SK-N-SH treated with all-trans-retinoic acid at 6 μM for 48 hours (cell line): Measurements from ENCODE around the gene FOXQ1.

ENCODE experiments used
- ARNTL ChIP-seq: fragments of 450-650 bp; formaldehyde crosslinking; IDR thresholded peaks from 2 replicates; pipeline ENCODE4 v1.5.0; 2020; ENCODE audit warnings: low read depth, mild to moderate bottlenecking, moderate library complexity, borderline replicate concordance
- BACH2 ChIP-seq: fragments of 250-450 bp; sonication (Bioruptor Pico); IDR thresholded peaks from 2 replicates; pipeline ENCODE4 v1.9.0; 2021; ENCODE audit warnings: mild to moderate bottlenecking, borderline replicate concordance
- ISL1 ChIP-seq: fragments of 250-450 bp; sonication (Bioruptor Pico); IDR thresholded peaks from 2 replicates; pipeline ENCODE4 v2.1.2; 2022; ENCODE audit warnings: mild to moderate bottlenecking, moderate library complexity
- POU6F1 ChIP-seq: fragments of 250-450 bp; sonication (Bioruptor Pico); IDR thresholded peaks from 2 replicates; pipeline ENCODE4 v1.8.0; 2021; ENCODE audit warnings: low read depth, mild to moderate bottlenecking, moderate library complexity, borderline replicate concordance
- RARB ChIP-seq: fragments of 250-450 bp; sonication (Bioruptor Pico); IDR thresholded peaks from 2 replicates; pipeline ENCODE4 v1.8.0; 2021; ENCODE audit warnings: mild to moderate bottlenecking, moderate library complexity
- TOX ChIP-seq: fragments of 250-450 bp; sonication (Bioruptor Pico); IDR thresholded peaks from 2 replicates; pipeline ENCODE4 v1.8.0; 2021; ENCODE audit warnings: mild to moderate bottlenecking, moderate library complexity, borderline replicate concordance
- TSHZ2 ChIP-seq: fragments of 250-450 bp; sonication (Bioruptor Pico); IDR thresholded peaks from 2 replicates; pipeline ENCODE4 v1.5.0; 2020; ENCODE audit warnings: mild to moderate bottlenecking, moderate library complexity
- ZFP3 ChIP-seq: fragments of 250-450 bp; sonication (Bioruptor Pico); IDR thresholded peaks from 2 replicates; pipeline ENCODE4 v1.5.0; 2020; ENCODE audit warnings: mild to moderate bottlenecking, moderate library complexity
- ZNF565 ChIP-seq: fragments of 450-650 bp; formaldehyde crosslinking; conservative IDR thresholded peaks from 2 replicates; pipeline ENCODE4 v1.5.0; 2020; ENCODE audit warnings: low read depth, mild to moderate bottlenecking, moderate library complexity

- TF ChIP-seq TOX (CRISPR knock-in tag): no peak
- no peak for TF ChIP-seq ZNF565 (CRISPR knock-in tag)
- no peak for TF ChIP-seq ARNTL (CRISPR knock-in tag)
- TF ChIP-seq ISL1: no peak
- TF ChIP-seq POU6F1 (CRISPR knock-in tag): no peak
- no peak for TF ChIP-seq ZFP3 (CRISPR knock-in tag)
- TF ChIP-seq TSHZ2: no peak
- TF ChIP-seq BACH2: no peak
- no peak for TF ChIP-seq RARB (CRISPR knock-in tag)
Measured at GRCh38 chr6:1346558-1347091, 34.7 kb downstream of the FOXQ1 start.
